ENCODE data around the gene KSR2.

DNA sequence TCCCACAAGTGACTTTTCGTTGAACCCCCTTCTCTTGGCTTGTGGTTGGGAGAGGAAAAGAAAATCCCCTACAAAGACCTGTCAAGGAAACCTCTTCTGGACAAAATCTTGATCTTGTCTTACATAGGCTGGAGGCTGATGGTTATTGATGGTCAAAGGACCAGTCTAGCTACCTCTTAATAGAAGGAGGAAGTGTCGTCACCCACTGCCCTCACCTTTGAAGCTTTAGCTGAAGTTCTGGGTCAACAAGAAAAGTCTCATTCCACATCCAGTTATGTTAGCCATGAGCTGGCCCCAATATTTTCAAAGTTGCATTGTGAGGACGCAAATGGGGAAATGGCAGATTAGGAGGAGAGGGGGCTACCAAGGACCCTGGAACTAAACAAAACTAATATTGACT, 6.2 kb upstream of the KSR2 start:
- TF ChIP-seq SUZ12 (IDR thresholded peaks at IDR 0.05; ENCODE audit: extremely low read depth, insufficient read depth, insufficient read length), result no peak
- TF ChIP-seq YY1 (IDR thresholded peaks at IDR 0.05; ENCODE audit: insufficient read depth, insufficient read length), result no peak
- no peak for TF ChIP-seq ZNF274 (IDR thresholded peaks at IDR 0.05; ENCODE audit: low read depth, low read length)
